Measurements from ENCODE around the gene CASZ1.

- TF ChIP-seq CTCF (conservative IDR thresholded peaks at IDR 0.05), result no peak
- no peak for TF ChIP-seq EZH2 (IDR thresholded peaks at IDR 0.05; ENCODE audit: low read depth)
Observed at GRCh38 chr1:10734962-10735544, 61.4 kb downstream of the CASZ1 start.

All from PC-9 (cell line).